Astrocyte of the hippocampus (primary cell): ENCODE data around the gene SPG7.
A peak's percentile ranks its signal among the peaks of the same experiment; 100 is the strongest.
"Not testable (repeated sequence)": the region's sequence is repeated elsewhere in the genome, so short reads cannot be mapped to it uniquely, and the experiment has no call there.

Experiments
- DNase-seq: peaks from one replicate; pipeline ENCODE4 v3.0.0; 2011; ENCODE audit warnings: low read depth, low spot score

Gene SPG7

GRCh38 chr16:89507834-89508590 is at the start of gene SPG7:
Gene SPG7 (plus strand): TSS chr16:89508403. CDS start chr16:89508418, 15 bp downstream.
- DNase-seq = peak; percentile 97

GRCh38 chr16:89458551-89458950 is 49.7 kb upstream of the SPG7 start:
- DNase-seq = peak; percentile 49

GRCh38 chr16:89458967-89459366 is 49.2 kb upstream of the SPG7 start:
- DNase-seq = no peak

GRCh38 chr16:89460556-89460955 is 47.6 kb upstream of the SPG7 start:
- no peak for DNase-seq

GRCh38 chr16:89461890-89462289 is 46.3 kb upstream of the SPG7 start:
- DNase-seq = not testable (repeated sequence)

- DNase-seq = not testable (repeated sequence)
Observed at GRCh38 chr16:89462639-89463038, 45.6 kb upstream of the SPG7 start.

- not testable (repeated sequence) for DNase-seq
Observed at GRCh38 chr16:89463312-89463711, 44.9 kb upstream of the SPG7 start.

GRCh38 chr16:89466920-89467319 is 41.3 kb upstream of the SPG7 start:
- no peak for DNase-seq

- DNase-seq = no peak
Observed at GRCh38 chr16:89467382-89467781, 40.8 kb upstream of the SPG7 start.

GRCh38 chr16:89472711-89473075 is 35.5 kb upstream of the SPG7 start:
- DNase-seq = no peak

GRCh38 chr16:89473136-89473712 is 35.0 kb upstream of the SPG7 start:
- no peak for DNase-seq

GRCh38 chr16:89473791-89474414 is 34.3 kb upstream of the SPG7 start:
- DNase-seq = peak; percentile 62

- DNase-seq = no peak
Observed at GRCh38 chr16:89475144-89475543, 33.1 kb upstream of the SPG7 start.

GRCh38 chr16:89476379-89476778 is 31.8 kb upstream of the SPG7 start:
- DNase-seq = no peak

- DNase-seq = no peak
Observed at GRCh38 chr16:89476811-89477261, 31.4 kb upstream of the SPG7 start.

GRCh38 chr16:89478576-89479221 is 29.5 kb upstream of the SPG7 start:
- DNase-seq = peak; percentile 80

GRCh38 chr16:89481356-89481955 is 26.7 kb upstream of the SPG7 start:
- DNase-seq = no peak

- DNase-seq = peak; percentile 42
Observed at GRCh38 chr16:89482150-89482816, 25.9 kb upstream of the SPG7 start.

- no peak for DNase-seq
Observed at GRCh38 chr16:89482817-89483205, 25.4 kb upstream of the SPG7 start.

GRCh38 chr16:89484041-89484501 is 24.1 kb upstream of the SPG7 start:
- no peak for DNase-seq
